RWPE2 (cell line): ENCODE data around the gene ASCC1.

ENCODE experiments used
- ATAC-seq: fragments of 200-7000 bp; cut with Tn5 transposase; 3 replicates; pipeline ENCODE4 v1.9.1; 2021; ENCODE audit warnings: low read depth
- DNase-seq: peaks from one replicate; pipeline ENCODE4 v3.0.0-alpha.2; 2020; ENCODE audit warnings: low spot score
- H3K27ac ChIP-seq: fragments of 450-650 bp; 2 replicates; pipeline ENCODE4 v1.5.1; 2017; ENCODE audit warnings: mild to moderate bottlenecking; ENCODE audit not compliant: poor library complexity, severe bottlenecking
- H3K27me3 ChIP-seq: fragments of 250-450 bp; sonication (Bioruptor Pico); 2 replicates; pipeline ENCODE4 v1.5.1; 2021; ENCODE audit warnings: mild to moderate bottlenecking, moderate library complexity; ENCODE audit not compliant: insufficient read depth, poor library complexity, severe bottlenecking
- H3K36me3 ChIP-seq: fragments of 250-450 bp; sonication (Bioruptor Pico); 2 replicates; pipeline ENCODE4 v1.5.1; 2020; ENCODE audit warnings: low read depth, mild to moderate bottlenecking, moderate library complexity
- H3K4me1 ChIP-seq: fragments of 250-450 bp; sonication (Bioruptor Pico); 2 replicates; pipeline ENCODE4 v1.5.1; 2021; ENCODE audit warnings: mild to moderate bottlenecking, moderate library complexity; ENCODE audit not compliant: insufficient read depth, poor library complexity, severe bottlenecking
- H3K4me3 ChIP-seq: fragments of 250-450 bp; sonication (Bioruptor Pico); 2 replicates; pipeline ENCODE4 v1.5.1; 2021; ENCODE audit warnings: mild to moderate bottlenecking, moderate library complexity; ENCODE audit not compliant: severe bottlenecking
- H3K9me3 ChIP-seq: fragments of 250-450 bp; sonication (Bioruptor Pico); 2 replicates; pipeline ENCODE4 v1.5.1; 2021; ENCODE audit warnings: mild to moderate bottlenecking, moderate library complexity; ENCODE audit not compliant: severe bottlenecking
- TF ChIP-seq, protein P1 (sequence below): fragments of 450-650 bp; IDR thresholded peaks from one replicate; pipeline ENCODE4 v1.5.1; 2017; ENCODE audit warnings: mild to moderate bottlenecking, moderate library complexity; ENCODE audit not compliant: poor library complexity, severe bottlenecking

The ASCC1 gene

DNA sequence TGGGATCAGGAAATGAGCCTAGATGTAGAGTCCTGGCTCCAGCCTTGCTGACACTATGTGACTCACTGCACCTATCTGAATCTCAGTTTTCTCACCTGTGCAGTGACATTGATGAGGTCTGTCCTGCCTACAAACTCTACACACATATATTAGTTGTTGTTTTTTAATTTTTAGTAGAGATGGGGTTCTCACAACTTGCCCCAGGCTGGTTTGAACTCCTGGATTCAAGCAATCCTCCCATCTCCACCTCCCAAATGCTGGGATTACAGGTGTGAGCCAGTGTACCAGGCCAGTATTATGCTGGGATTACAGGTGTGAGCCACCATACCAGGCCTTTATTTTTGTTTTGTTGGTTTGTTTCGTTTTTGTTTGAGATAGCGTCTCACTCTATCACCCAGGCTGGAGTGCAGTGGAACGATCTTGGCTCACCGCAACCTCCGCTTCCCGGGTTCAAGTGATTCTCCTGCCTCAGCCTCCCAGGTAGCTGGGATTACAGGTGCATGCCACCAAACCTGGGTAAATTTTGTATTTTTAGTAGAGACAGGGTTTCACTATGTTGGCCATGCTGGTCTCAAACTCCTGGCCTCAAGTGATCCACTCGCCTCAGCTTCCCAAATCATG is 45.8 kb upstream of the ASCC1 start:
- H3K4me3 ChIP-seq: no peak overlapping the region
- H3K36me3 ChIP-seq: no peaks in the 10 kb centered on the region
- TF ChIP-seq, protein P1, sequence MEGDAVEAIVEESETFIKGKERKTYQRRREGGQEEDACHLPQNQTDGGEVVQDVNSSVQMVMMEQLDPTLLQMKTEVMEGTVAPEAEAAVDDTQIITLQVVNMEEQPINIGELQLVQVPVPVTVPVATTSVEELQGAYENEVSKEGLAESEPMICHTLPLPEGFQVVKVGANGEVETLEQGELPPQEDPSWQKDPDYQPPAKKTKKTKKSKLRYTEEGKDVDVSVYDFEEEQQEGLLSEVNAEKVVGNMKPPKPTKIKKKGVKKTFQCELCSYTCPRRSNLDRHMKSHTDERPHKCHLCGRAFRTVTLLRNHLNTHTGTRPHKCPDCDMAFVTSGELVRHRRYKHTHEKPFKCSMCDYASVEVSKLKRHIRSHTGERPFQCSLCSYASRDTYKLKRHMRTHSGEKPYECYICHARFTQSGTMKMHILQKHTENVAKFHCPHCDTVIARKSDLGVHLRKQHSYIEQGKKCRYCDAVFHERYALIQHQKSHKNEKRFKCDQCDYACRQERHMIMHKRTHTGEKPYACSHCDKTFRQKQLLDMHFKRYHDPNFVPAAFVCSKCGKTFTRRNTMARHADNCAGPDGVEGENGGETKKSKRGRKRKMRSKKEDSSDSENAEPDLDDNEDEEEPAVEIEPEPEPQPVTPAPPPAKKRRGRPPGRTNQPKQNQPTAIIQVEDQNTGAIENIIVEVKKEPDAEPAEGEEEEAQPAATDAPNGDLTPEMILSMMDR: no peak
- H3K27ac ChIP-seq: peak overlapping the region; percentile 99
- H3K9me3 ChIP-seq: no peaks in the 10 kb centered on the region
- H3K4me1 ChIP-seq: peaks cover 64% of the 10 kb centered on the region
- ATAC-seq (peak; percentile 28; the same call in 1 of the 3 replicates), DNase-seq (no peak)
- no peaks in the 10 kb centered on the region for H3K27me3 ChIP-seq

DNA sequence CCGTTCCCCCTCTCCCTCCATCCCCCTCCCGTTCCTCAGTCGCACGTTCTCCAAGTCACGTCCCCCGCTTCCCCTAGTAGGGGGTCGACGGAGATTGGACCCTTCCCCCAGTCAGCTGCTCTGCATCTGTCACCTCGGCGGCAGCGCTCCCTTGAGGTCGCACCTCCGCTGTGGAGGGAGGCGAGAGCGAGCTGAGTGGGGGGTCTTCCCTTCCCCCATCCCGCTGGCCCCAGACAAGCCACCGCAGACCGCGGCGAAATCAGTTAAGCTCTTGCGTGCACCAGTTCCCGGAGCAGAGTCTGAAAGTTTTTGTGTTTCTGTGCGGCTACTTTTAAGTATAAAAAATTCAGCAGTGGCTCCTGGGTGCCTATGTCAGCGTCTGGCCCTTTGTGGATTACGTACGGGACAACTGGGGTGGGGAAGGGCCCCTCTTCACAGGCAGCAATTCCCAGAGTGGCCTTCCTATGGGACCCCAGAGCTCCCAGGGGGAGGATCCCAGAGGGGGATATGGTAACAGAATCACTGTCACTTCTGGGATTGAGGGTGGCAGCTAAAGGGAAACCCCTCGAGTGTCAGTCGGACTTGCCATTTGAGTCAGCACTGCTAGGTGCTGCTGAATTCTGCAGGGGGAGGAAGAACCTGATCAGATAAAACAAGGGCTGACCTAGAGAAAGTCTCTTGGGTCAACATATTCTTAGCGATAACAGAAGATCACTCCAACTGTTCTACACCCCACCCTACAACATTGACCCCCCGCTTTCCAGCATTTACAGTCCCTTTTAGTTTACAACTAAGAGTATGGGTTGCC is 45.1 kb upstream of the ASCC1 start:
- no peak for DNase-seq
- H3K27ac ChIP-seq: peak overlapping the region; percentile 99
- peaks cover 63% of the 10 kb centered on the region for H3K4me1 ChIP-seq

DNA sequence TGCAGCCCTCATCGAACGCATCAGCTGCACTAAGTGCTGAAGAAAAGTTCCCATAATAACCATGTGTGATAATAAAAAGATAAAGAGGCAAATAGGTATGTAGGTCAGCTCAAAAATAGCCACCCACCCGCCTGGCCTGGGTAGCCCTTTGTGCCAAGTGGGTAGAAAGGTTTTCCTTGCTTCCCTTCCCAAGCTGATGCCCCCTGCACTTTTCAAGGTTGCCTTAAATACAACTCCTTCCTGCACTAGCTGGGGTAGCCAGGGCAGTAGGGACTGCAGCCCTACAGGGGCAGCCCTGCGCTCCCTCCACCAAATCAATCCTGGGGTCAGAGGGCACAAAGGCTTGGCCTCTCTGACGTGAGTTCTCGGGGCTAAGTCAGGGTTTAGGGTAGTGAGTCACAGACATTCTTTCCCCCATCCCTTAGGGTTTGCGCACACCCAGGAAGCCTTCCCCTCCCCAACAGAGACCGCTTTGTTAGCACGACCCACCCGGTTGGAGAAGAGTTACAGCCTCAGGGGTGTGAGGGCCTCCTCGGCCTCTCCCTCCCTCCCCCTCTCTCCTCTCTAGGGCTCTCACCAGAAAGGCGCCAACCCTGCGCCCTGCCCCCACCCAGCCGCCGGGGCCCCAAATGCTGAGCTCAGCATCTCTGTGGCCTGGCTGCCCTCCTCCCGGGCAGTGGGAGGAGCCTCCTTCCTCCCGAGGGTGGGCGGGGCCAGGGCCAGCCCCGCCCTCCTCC is 44.3 kb upstream of the ASCC1 start:
- Histone ChIP-seq H3K36me3 (no peaks in the 10 kb centered on the region), H3K4me3 (no peak overlapping the region), H3K9me3 (no peaks in the 10 kb centered on the region), H3K27ac (peak overlapping the region; percentile 99), H3K4me1 (peaks cover 63% of the 10 kb centered on the region), H3K27me3 (no peaks in the 10 kb centered on the region)
- ATAC-seq (peak; percentile 84), DNase-seq (peak; percentile 98)
- TF ChIP-seq, protein P1: no peak

More for the DNA sequence above, 45.1 kb upstream of the ASCC1 start:
- Histone ChIP-seq H3K9me3 (no peaks in the 10 kb centered on the region), H3K4me3 (peak overlapping the region; percentile 11), H3K27me3 (no peaks in the 10 kb centered on the region), H3K36me3 (no peaks in the 10 kb centered on the region)
- TF ChIP-seq, protein P1: no peak
- no peak for ATAC-seq

DNA sequence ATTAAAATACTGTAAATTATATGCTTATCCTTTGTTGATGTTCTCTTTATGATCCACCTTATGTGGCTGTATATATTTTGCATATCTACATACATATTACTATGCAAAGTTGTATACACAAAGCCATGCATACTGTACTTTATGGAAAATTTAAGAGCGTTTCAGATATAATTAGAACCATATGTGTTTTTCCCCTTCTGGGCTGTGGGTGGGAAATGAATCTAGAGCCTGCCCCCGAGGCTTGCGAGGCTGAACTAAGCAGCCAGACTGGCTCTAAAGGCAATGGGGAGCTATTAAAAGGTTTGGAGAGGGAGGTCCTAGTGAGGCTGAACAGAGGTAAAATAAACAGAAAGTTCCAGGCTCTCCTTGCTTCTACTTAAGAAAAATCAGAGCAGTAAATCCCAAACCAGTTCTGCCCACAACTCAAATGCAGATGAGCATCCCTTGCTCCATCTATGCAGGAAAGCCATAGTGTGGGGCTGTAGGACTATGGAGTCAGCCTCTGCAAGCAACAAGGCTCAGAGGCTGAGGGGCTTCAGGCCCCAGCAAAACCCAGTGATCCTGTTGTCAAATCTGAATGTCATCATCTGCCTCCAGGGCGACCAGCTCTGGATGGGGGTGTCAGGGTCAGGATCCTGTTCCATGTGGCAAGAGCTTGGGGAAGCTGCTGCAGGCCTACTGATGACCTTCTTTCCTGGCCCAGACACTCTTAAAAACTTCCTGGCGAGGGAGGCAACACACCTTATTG is 43.6 kb upstream of the ASCC1 start:
- peak overlapping the region; percentile 99 for H3K27ac ChIP-seq
- H3K27me3 ChIP-seq: no peaks in the 10 kb centered on the region
- no peaks in the 10 kb centered on the region for H3K9me3 ChIP-seq
- no peak for DNase-seq
- TF ChIP-seq, protein P1: no peak
- peak; percentile 1 for ATAC-seq
- H3K4me1 ChIP-seq: peaks cover 65% of the 10 kb centered on the region
- H3K36me3 ChIP-seq: no peaks in the 10 kb centered on the region
- no peak overlapping the region for H3K4me3 ChIP-seq
